Parathyroid adenoma (tissue), 2 donors: ENCODE results near the gene SKI.
A peak's percentile ranks its signal among the peaks of the same experiment; 100 is the strongest.

Source experiments
- H2AFZ ChIP-seq: fragments of 300-600 bp; sonication (generic); one replicate; pipeline ENCODE4 v1.7.0; 2017; ENCODE audit warnings: antibody characterized with exemption, mild to moderate bottlenecking
- H3K27ac ChIP-seq: fragments of 300-600 bp; sonication (generic); one replicate; pipeline ENCODE4 v1.7.0; 2017
- H3K27me3 ChIP-seq: fragments of 300-600 bp; sonication (generic); one replicate; pipeline ENCODE4 v1.7.0; 2017; ENCODE audit warnings: low read length; ENCODE audit not compliant: control insufficient read depth, insufficient read depth
- H3K36me3 ChIP-seq: fragments of 300-600 bp; sonication (generic); one replicate; pipeline ENCODE4 v1.7.0; 2017; ENCODE audit warnings: low read length; ENCODE audit not compliant: control insufficient read depth, insufficient read depth
- H3K4me1 ChIP-seq: fragments of 300-600 bp; sonication (generic); one replicate; pipeline ENCODE4 v1.7.0; 2017; ENCODE audit warnings: control low read depth
- H3K4me2 ChIP-seq: fragments of 300-600 bp; sonication (generic); one replicate; pipeline ENCODE4 v1.7.0; 2017; ENCODE audit warnings: low read length
- H3K4me3 ChIP-seq: fragments of 300-600 bp; sonication (generic); one replicate; pipeline ENCODE4 v1.7.0; 2017; ENCODE audit warnings: low read depth, low read length
- H3K79me2 ChIP-seq: fragments of 300-600 bp; sonication (generic); one replicate; pipeline ENCODE4 v1.7.0; 2017; ENCODE audit warnings: control low read depth
- H3K9ac ChIP-seq: fragments of 300-600 bp; sonication (generic); one replicate; pipeline ENCODE4 v1.7.0; 2017; ENCODE audit warnings: mild to moderate bottlenecking
- H3K9me3 ChIP-seq: fragments of 300-600 bp; sonication (generic); one replicate; pipeline ENCODE4 v1.7.0; 2017; ENCODE audit warnings: low read length; ENCODE audit not compliant: control insufficient read depth
- CTCF ChIP-seq: fragments of 300-600 bp; sonication (generic); IDR thresholded peaks from one replicate; pipeline ENCODE4 v1.7.0; 2017; ENCODE audit warnings: antibody characterized with exemption, mild to moderate bottlenecking
- donor health status: primary hyperparathyroidism.

SKI gene

GRCh38 chr1:2238361-2239012 is 10.4 kb downstream of the SKI start:
- Histone ChIP-seq H3K27me3 (no peaks in the 10 kb centered on the region), H3K27ac (no peak overlapping the region), H3K9ac (no peak overlapping the region), H2AFZ (no peak overlapping the region), H3K4me3 (no peak overlapping the region), H3K9me3 (no peaks in the 10 kb centered on the region), H3K79me2 (peaks cover 62% of the 10 kb centered on the region), H3K36me3 (no peaks in the 10 kb centered on the region), H3K4me1 (peaks cover 5% of the 10 kb centered on the region), H3K4me2 (no peak overlapping the region)
- TF ChIP-seq CTCF = no peak

- no peak for TF ChIP-seq CTCF
- Histone ChIP-seq H3K27me3 (no peaks in the 10 kb centered on the region), H3K36me3 (no peaks in the 10 kb centered on the region), H3K27ac (no peak overlapping the region), H3K9me3 (no peaks in the 10 kb centered on the region), H3K4me1 (peaks cover 5% of the 10 kb centered on the region), H3K4me2 (no peak overlapping the region), H3K4me3 (no peak overlapping the region), H3K9ac (no peak overlapping the region), H2AFZ (no peak overlapping the region), H3K79me2 (peaks cover 64% of the 10 kb centered on the region)
Observed at GRCh38 chr1:2239013-2239370, 10.9 kb downstream of the SKI start.

GRCh38 chr1:2239384-2239985 is 11.4 kb downstream of the SKI start:
- H3K36me3 ChIP-seq = no peaks in the 10 kb centered on the region
- H3K79me2 ChIP-seq = peaks cover 62% of the 10 kb centered on the region
- H3K4me2 ChIP-seq = no peak overlapping the region
- H3K4me3 ChIP-seq = no peak overlapping the region
- H2AFZ ChIP-seq = no peak overlapping the region
- peaks cover 5% of the 10 kb centered on the region for H3K4me1 ChIP-seq
- H3K27ac ChIP-seq = no peak overlapping the region
- H3K9me3 ChIP-seq = no peaks in the 10 kb centered on the region
- no peak for TF ChIP-seq CTCF
- no peaks in the 10 kb centered on the region for H3K27me3 ChIP-seq
- H3K9ac ChIP-seq = no peak overlapping the region

GRCh38 chr1:2240270-2241156 is 12.4 kb downstream of the SKI start:
- H3K27me3 ChIP-seq = no peaks in the 10 kb centered on the region
- H3K4me2 ChIP-seq = no peak overlapping the region
- peak overlapping the region; percentile 32 for H3K27ac ChIP-seq
- no peak overlapping the region for H2AFZ ChIP-seq
- H3K36me3 ChIP-seq = no peaks in the 10 kb centered on the region
- no peak overlapping the region for H3K4me3 ChIP-seq
- H3K4me1 ChIP-seq = peaks cover 5% of the 10 kb centered on the region
- H3K79me2 ChIP-seq = peaks cover 60% of the 10 kb centered on the region
- no peak overlapping the region for H3K9ac ChIP-seq
- no peak for TF ChIP-seq CTCF
- H3K9me3 ChIP-seq = no peaks in the 10 kb centered on the region
